NCI-H146 treated with DMSO at 0.1 percent for 48 hours (cell line): ENCODE results near the gene PTPRN2.
"Not testable (repeated sequence)": the region's sequence is repeated elsewhere in the genome, so short reads cannot be mapped to it uniquely, and the experiment has no call there.

Experiments
- DNase-seq: peaks from one replicate; lab custom pipeline; 2025; ENCODE audit not compliant: unreplicated experiment; lab: John Stamatoyannopoulos, UW

Gene PTPRN2

GRCh38 chr7:158355456-158356065 is 232.1 kb downstream of the PTPRN2 start:
- no peak for DNase-seq

- DNase-seq, result no peak
Observed at GRCh38 chr7:158354861-158355260, 232.8 kb downstream of the PTPRN2 start.

- DNase-seq, result no peak
Observed at GRCh38 chr7:158353606-158354570, 233.7 kb downstream of the PTPRN2 start.

- not testable (repeated sequence) for DNase-seq
Observed at GRCh38 chr7:158351899-158352729, 235.5 kb downstream of the PTPRN2 start.

- no peak for DNase-seq
Observed at GRCh38 chr7:158351481-158351880, 236.1 kb downstream of the PTPRN2 start.

GRCh38 chr7:158351051-158351450 is 236.6 kb downstream of the PTPRN2 start:
- DNase-seq, result no peak

GRCh38 chr7:158350166-158350900 is 237.3 kb downstream of the PTPRN2 start:
- DNase-seq, result no peak

- no peak for DNase-seq
Observed at GRCh38 chr7:158348446-158348845, 239.2 kb downstream of the PTPRN2 start.

GRCh38 chr7:158348039-158348438 is 239.6 kb downstream of the PTPRN2 start:
- not testable (repeated sequence) for DNase-seq

GRCh38 chr7:158345731-158346130 is 241.9 kb downstream of the PTPRN2 start:
- no peak for DNase-seq

GRCh38 chr7:158344706-158345300 is 242.8 kb downstream of the PTPRN2 start:
- DNase-seq, result no peak

- no peak for DNase-seq
Observed at GRCh38 chr7:158343936-158344455, 243.6 kb downstream of the PTPRN2 start.

- no peak for DNase-seq
Observed at GRCh38 chr7:158343526-158343925, 244.1 kb downstream of the PTPRN2 start.

GRCh38 chr7:158341097-158341496 is 246.5 kb downstream of the PTPRN2 start:
- not testable (repeated sequence) for DNase-seq

- DNase-seq, result not testable (repeated sequence)
Observed at GRCh38 chr7:158336952-158337351, 250.7 kb downstream of the PTPRN2 start.

GRCh38 chr7:158332516-158332915 is 255.1 kb downstream of the PTPRN2 start:
- DNase-seq, result not testable (repeated sequence)

GRCh38 chr7:158331826-158332450 is 255.7 kb downstream of the PTPRN2 start:
- DNase-seq, result not testable (repeated sequence)

- no peak for DNase-seq
Observed at GRCh38 chr7:158329686-158330085, 257.9 kb downstream of the PTPRN2 start.

GRCh38 chr7:158329014-158329610 is 258.5 kb downstream of the PTPRN2 start:
- no peak for DNase-seq
